ENCODE results near the gene COL4A3. TPM values are rescaled to one million over a fixed set of nuclear protein-coding genes. Genes with fewer than 3 reads are reported as not detected.

Gene COL4A3
- total RNA-seq, 4 donors from 2014 or later = 0.19 to 7.7 (median 4.5) TPM

- no peak for TF ChIP-seq CTCF (IDR thresholded peaks at IDR 0.05; ENCODE audit: low read depth)
These were observed 18.0 kb upstream of the COL4A3 start for GRCh38 chr2:227146456-227146855.

- TF ChIP-seq CTCF (IDR thresholded peaks at IDR 0.05; ENCODE audit: low read depth) = no peak
These were observed 17.4 kb upstream of the COL4A3 start for GRCh38 chr2:227147023-227147422.

- TF ChIP-seq CTCF (IDR thresholded peaks at IDR 0.05; ENCODE audit: low read depth) = no peak
These were observed 16.3 kb upstream of the COL4A3 start for GRCh38 chr2:227148106-227148505.

GRCh38 chr2:227150222-227150936 lies 14.0 kb upstream of the COL4A3 start:
- no peak for TF ChIP-seq CTCF (IDR thresholded peaks at IDR 0.05; ENCODE audit: low read depth)

GRCh38 chr2:227152093-227152766 lies 12.2 kb upstream of the COL4A3 start:
- no peak for TF ChIP-seq CTCF (IDR thresholded peaks at IDR 0.05; ENCODE audit: low read depth)

- no peak for TF ChIP-seq CTCF (IDR thresholded peaks at IDR 0.05; ENCODE audit: low read depth)
These were observed 11.1 kb upstream of the COL4A3 start for GRCh38 chr2:227153307-227153706.

- TF ChIP-seq CTCF (IDR thresholded peaks at IDR 0.05; ENCODE audit: low read depth) = no peak
These were observed 10.5 kb upstream of the COL4A3 start for GRCh38 chr2:227153758-227154486.
